NCI-H82 treated with DMSO at 0.1 percent for 48 hours (cell line): ENCODE results near the gene ANKLE2.
"Not testable (repeated sequence)": the region's sequence is repeated elsewhere in the genome, so short reads cannot be mapped to it uniquely, and the experiment has no call there.

Source experiments
- DNase-seq: peaks from one replicate; lab custom pipeline; 2025; ENCODE audit not compliant: unreplicated experiment; lab: John Stamatoyannopoulos, UW

The ANKLE2 gene

DNA sequence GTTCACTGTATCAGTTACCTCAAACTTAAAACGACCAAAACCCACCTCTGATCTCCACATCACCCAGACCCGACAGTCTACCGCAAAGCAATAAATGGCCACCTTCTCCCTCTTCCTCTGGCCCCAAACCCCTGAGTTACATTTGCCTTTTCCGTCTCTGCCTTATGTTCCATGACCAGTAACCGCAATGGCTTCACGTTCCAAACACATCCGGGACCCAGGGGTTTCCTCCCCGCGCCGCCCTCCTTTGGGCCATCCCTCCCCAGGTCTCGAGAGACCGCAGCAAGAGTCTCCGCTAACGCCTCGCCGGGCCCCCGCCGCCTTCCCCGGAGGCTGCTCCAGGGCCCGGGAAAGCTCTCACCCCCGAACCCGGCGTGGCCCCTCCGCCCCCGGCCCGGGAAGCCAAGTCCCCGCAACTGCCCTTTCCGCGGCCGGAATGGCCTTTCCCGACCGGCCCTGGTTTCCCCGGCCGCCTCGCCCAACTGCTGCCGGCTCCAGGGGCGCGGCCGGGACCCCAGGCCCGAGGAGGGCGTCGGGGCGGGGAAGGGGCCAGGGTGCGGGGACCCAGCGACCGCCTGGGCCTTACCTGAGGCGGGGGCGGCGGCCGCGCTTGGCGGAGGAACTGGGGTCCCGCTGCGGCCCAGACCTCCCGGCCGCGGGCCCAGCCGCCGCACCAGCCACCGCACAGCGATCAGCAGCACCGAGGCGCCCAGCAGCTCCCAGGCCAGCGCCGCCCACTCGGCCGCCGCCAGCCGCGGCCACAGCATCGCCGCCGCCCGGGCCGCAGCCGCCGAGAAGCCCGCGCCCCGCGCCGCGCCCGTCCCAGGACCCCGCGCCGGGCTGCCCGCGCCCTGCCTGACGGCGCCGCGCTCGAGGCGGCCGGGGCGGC, at the start of gene ANKLE2:
TSS of gene ANKLE2 (minus strand) at position 801 of the 889 bp plus-strand sequence. CDS start at position 767, 34 bp downstream.
- no peak for DNase-seq

DNA sequence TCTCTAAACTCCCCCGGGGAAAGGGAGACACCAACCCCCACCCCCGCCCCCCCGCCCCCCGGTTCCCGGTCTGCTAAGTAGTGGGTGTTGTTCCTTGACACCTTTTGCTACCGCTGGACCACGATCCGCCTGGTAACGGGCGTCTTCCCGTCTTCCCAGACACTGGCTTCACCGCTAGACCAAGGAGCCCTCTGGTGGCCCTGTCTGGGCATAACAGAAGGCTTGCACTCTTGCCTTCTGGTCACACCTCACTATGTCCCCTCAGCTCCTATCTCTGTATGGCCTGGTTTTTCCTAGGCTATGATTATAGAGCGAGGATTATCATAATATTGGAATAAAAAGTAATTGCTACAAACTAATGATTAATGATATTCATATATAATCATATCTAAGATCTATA, 47.8 kb upstream of the ANKLE2 start:
- DNase-seq, result not testable (repeated sequence)

DNA sequence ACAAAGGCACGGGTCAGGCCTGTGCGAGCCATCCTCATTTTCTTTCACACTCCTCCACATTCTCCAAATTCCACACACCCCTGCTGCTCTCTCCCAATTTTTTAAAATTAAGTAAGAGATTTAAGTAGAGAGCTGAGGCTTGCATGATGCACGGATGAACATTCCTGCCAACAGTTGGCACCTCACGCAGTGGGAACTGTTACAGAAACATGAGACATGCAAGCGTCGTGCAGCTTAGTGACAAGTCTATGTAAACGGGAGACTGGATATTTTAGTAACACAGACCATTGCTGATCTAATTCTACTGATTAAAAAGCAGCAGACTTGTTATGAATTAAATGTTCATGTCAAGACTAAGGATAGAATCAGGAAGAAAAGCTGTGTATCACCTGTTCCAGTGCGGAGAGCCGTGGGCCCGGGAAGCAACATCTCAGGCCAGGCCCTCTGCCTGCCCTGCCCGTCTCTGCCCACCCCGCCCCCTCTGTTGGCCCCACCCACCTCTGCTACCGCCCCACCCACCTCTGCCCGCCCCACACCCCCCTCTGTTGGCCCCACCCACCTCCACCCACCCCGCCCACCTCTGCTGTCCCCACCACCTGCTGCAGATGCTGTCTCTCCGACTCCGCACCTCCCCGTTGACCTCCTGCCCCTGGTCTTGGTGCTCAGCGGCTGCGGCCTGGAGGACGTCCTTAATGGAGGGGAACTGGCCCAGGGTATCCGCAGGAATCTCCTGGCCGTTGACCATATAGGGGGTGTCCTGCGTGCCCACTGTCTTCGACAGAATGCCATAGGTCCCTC, 45.9 kb upstream of the ANKLE2 start:
- DNase-seq, result no peak

DNA sequence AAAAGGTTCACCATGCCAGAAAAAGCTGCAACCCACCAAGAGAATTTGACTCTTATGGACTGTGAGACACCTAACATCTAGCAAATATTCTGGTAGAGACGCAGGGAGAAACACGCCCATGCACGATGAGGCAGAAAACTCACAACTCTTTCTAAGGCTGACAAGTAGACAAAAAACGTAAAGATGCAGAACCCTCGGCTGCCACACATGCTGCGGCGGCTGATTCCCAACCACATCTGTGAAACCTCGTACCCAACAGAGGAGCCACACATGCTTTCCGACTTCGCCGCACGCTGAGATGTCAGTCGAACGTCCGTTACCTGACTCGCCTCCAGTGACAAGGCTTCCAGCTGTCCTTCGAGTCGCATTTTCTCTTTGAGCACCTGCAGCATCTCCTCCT, 45.2 kb upstream of the ANKLE2 start:
- no peak for DNase-seq

DNA sequence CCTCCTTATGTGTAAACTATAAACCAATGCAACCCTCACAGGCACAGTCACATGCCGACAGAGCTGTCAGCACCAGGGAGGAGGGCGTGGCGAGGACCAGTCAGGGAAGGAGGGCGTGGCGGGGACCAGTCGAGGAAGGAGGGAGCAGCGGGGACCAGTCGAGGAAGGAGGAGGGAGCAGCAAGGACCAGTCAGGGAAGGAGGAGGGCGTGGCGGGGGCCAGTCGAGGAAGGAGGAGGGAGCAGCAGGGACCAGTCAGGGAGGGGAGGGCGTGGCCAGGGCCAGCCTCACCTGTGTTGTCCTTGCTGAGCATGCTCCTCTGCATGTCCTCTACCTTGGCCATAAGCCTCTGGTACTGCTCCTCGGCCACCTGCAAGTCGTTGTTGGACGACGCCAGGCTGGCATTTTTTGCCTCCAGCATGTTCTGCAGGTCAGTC, 42.8 kb upstream of the ANKLE2 start:
- DNase-seq, result no peak

DNA sequence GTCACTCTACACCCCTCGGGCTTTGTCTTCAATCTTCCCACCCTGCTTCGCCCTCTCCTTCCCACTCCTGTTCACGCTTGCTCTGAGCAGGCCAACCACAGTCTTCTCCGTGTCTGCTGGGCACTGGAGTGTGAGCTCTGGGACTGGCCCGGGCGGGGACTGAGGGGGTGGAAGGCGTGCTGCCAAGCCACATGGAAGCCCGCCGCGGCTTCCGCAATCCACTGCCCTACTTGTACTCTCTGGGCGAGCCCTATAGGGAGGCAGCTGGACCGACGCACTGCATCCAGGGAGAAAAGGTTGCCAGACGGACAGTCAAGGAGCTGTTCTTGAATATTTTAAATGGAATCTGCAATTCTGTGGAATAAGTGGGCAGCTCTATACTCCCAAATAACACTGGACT, 42.3 kb upstream of the ANKLE2 start:
- no peak for DNase-seq

DNA sequence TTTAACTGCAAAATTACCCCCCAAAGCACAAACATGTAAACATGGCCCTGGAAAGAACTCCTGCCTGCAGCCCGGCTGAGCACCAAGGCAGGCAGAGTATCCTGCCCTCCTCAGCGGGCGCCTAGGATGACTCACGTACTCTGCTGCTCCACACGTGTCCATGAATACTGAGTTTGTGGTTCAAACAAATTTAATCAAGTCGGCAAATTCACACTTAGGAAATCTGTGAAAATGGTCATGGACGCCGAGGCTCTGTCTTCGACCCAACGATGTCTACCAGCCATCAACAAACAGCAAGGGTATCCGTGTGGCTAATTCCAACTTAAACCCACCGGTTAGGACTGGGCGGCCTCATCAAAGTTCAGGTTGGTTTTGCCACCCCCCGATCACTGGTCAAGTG, 41.5 kb upstream of the ANKLE2 start:
- DNase-seq, result no peak

DNA sequence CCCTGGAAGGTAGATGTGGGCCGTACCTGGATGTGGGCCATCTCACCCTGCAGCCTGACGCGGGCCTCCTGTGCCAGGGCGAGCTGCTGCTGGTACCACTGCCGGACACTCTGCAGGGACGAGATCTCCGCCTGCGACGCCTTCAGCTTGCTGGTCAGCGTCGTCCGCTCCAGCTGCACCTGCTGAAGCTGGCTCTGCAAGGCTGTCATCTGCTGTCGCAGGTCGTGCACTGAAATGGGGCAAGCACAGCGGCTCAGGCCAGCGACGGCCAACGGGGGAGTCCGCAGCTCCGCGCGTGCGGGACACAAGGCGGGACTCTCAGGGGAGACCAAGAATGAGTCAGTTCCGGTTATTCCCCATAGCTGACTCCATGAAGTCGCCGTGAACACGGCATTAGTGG, 40.1 kb upstream of the ANKLE2 start:
- DNase-seq, result no peak

DNA sequence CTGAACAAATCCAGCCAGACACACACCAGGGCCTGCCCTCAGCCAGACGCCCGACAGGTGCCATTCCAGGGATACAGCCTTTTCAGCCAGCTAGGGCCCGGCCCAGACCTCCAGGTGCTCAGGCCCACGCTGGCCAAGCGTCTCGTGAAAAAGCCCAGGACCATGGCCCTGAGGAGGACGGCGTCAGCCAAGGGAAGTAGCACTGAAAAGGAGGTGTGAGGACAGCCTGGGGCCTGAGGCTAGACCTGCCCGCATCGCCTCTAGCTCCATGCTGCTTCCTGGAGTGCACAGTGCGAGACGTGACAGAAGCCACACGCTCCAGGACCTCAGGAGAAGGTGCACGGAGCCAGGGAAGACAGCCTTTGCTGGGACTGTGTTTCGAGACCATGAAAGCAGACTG, 37.2 kb upstream of the ANKLE2 start:
- DNase-seq, result no peak

DNA sequence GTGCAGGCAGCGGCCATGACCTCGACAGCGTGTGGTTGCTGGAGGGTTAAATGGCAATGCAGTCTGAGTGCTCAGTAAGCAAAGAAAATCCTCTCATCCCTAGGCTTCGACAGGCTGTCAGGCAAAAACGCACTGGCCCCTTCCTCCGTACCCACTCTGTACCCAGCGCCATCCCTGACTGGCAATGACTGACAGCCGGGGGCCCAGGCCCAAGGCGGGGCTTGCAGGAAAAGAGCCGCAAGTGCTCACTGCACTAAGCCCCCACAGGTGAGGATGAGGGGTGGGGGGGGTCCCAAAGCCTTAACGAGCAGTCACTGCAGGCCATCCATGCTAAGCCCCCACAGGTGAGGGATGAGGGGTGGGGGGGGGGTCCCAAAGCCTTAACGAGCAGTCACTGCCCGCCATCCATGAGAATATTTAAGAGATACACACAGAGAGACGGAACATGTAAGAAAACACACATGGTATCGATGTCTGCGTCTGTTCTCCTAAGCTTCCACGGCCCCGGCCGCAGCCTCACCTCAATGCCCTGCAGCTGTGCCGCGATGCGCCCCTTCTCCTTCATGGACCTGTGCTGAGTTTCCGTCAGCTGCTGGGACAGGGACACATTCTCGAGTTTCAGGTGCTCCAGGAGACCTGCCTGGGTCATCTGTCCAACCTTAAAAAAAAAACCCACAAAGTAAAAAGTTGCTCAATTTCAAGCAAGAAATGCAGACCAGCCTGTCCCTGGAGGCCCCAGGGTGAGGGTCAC, 36.4 kb upstream of the ANKLE2 start:
- DNase-seq, result no peak

DNA sequence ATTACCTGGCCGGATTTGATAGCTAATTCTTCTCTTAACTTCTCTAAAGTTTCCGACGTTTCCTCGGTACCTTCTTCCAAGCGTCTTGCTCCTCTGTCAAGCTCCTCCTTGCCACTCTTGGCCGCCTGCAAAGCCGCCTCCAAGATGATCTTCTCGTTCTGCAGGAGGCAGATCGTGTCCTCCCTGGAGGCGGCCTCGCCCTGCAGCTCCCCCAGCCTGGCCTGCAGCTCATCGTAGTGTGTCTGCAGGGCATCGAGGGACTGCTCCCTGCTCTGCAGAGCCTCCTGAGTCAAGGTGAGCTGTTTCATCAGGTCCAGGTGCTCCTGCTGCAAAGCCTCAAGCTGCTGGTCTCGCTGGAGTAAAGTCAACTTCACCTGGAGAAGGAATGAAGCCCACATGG, 34.2 kb upstream of the ANKLE2 start:
- DNase-seq, result no peak

DNA sequence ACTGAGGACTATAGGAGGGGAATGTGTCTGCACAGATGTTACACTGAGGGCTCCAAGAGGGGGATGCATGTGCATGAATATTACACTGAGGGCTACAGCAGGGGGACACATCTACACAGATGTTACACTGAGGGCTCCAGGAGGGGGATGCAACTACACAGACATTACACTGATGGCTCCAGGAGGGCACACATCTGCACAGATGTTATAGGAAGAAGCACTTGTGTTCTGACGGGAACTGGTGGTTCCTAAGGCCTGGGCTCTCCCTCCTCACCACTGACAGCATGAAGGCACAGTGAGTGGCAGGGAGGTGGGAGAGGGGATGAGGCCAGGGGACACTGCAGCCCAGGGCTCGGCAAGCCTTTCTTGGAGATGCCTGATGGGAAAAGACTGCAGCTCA, 30.3 kb upstream of the ANKLE2 start:
- DNase-seq, result not testable (repeated sequence)

DNA sequence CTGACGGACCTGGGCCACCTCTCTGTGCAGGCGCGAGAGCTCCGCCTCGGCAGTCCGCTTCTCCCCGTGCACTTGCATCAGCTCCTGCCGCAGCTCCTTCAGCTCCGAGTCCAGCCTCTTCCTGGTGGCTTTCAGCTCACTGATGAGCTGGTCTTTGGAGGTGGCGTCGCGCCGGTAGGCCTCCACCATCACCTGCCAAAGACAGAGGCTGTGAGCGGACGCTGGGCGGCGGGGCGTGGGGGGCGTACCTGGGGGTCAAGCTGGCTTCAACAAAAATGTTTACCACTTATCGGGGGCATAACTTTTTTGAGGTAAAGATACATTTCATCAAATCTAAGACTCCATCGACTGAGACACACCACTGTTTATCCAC, 27.5 kb upstream of the ANKLE2 start:
- DNase-seq, result no peak

DNA sequence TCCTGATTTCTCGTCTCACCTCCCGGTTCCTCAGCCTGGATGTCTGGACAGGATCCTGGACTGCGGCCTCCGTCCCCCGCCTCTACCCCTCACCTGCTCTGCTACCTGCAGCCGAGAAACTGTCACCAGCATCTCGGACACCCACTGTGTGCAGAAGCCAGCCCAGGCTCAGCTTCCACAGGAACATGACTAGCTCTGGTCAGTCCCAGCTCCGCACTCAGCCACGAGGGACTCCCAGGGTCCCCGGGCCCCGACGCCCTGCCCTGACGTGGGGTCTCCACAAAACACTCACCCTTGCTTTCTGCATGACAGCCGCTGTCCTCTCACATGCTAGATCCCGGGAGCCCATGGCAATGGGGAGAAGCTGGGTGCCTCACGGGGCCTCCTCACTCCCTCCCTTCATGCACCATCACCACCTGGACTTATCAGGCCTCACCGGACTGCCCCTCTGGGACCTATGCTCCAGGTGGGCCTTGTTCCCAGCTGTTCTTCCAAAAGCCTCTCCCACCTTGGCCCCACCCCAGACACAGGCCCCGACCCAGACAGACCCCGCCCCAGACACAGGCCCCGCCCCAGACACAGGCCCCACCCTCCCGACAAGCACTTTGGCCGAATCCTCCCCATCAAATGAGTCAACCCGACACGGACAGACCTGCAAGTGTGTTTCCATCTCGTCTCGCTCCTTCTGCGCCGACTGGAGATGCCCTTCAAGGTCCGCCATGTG, 26.9 kb upstream of the ANKLE2 start:
- no peak for DNase-seq

DNA sequence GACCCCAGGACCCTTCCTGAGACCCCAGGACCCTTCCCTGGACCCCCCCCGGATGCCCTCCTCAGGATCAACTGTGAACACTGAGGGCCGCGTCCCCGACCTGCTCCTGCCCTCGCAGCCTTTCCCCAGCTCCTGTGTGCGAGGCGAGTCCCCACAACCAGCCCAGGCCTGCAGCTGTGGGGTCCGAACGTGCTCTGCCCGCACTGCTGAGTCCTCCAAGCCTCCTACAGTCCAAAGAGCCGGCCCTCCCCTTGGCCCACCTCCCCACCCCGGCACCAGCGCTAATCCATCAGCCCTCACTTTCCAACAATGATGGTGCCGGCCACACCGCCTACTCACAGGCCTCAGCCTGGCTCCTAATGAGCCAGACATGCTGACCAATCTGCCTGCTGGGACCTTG, 26.2 kb upstream of the ANKLE2 start:
- no peak for DNase-seq

DNA sequence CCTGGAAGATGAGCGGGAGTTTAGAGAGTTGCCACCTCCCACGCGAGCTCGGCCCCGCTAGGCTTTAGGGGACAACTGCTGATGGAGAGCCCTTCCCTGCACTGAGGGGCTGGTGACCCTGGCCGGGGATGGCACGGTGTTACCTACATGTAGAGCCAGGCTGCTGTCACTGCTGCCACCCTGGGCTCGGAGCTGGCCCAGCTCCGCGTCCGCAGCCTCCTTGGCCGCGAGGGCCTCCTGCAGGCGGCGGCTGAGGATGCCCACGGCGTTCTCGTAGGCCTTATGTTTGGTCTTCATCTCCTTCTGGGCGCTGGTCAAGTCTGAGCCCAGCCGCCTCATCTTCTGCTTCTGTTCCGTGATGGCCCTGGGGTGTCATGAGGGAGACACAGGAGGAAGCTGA, 24.6 kb upstream of the ANKLE2 start:
- no peak for DNase-seq

DNA sequence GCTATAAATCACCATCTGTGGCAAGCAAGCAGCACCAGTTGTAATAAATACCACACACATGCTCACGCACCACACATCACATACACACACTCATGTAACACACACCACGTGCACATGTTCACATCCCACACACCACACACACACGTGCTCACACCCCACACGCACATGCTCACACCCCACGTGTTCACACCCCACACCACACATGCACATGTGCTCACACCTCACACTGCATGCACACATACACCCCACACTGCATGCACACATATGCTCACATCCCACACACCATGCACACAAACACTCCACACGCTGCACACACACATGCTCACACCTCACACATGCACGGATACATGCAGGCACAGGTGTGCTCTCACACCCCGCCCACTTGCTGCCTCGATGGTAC, 22.9 kb upstream of the ANKLE2 start:
- DNase-seq, result no peak

DNA sequence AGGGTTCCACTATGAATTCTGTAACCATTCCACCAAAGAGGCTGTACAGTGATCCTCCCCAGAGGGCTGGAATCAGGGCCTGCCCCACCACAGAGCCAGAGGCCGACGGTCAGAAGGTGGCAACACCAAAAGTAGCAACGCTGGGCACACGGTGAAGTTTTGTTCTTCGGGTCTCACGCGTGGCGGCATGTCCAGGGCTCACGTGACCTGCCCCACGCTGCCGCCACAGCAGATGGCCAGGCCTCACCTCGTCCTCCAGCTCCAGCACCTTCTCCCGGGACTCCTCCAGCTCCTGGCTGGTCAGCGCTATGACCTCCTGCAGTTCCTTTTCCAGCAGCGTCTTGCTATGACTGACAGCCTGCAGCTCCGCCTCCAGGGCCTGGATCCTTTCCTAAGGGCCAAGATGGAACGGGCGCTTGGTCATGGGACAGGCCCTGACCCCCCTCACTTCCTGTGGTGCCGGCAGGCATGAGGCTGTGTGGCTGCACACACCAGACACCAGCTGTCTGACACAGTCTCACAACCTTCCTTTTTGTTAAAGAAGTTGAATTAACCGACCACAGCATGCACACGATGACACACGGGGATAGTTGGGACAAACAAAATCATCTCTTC, 22.4 kb upstream of the ANKLE2 start:
- DNase-seq, result no peak

DNA sequence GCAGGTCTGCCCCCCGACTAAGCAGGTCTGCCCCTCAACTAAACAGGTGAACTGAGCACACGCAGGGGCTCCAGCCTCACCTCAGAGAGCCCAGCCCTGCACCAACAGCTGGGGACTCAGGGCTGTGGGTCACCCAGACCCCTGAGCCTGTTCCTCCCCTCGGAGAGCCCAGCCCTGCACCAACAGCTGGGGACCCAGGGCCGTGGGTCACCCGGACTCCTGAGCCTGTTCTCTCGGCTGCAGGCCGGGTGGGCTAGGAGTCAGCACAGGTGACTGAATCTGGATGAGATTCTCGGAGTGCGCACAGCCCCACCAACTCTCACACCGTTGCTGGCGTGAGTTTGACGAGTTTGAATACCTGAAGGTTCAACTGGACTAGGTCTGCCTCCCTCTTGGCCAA, 20.3 kb upstream of the ANKLE2 start:
- DNase-seq, result no peak

DNA sequence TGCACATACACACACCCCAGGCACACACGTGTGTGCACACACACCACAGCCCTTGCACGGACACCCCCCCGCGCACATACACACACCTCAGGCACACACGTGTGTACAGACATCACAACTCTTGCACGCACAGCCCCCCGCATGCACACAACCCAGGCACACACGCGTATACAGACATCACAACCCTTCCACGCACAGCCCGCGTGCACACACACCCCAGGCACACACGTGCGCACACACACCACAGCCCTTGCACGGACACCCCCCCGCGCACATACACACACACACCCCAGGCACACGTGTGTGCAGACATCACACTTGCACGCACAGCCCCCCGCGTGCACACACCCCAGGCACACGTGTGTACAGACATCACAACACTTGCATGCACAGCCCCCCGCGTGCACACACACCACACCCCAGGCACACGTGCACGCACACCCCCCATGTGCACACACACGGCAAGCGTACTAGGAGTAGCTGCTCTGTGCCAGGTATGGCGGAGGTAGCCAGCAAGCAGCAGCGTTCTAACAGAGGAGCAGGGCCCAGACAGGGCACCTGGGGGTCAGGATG, 18.2 kb upstream of the ANKLE2 start:
- DNase-seq, result no peak
